SU-DHL-6 (cell line): ENCODE data around the gene UTS2R.

Experiments
- CTCF ChIP-seq: fragments of 200-600 bp; sonication (generic); IDR thresholded peaks from one replicate; pipeline ENCODE4 v1.5.1; 2017; ENCODE audit warnings: antibody characterized with exemption, mild to moderate bottlenecking, low read length, moderate library complexity; ENCODE audit not compliant: insufficient read depth, poor library complexity, severe bottlenecking
- EZH2phosphoT487 ChIP-seq: fragments of 200-600 bp; sonication (generic), shearing (Covaris generic); conservative IDR thresholded peaks from 2 replicates; pipeline ENCODE4 v1.6.1; 2018; ENCODE audit warnings: mild to moderate bottlenecking, antibody characterized with exemption, low read length, moderate library complexity, mixed read lengths

DNA sequence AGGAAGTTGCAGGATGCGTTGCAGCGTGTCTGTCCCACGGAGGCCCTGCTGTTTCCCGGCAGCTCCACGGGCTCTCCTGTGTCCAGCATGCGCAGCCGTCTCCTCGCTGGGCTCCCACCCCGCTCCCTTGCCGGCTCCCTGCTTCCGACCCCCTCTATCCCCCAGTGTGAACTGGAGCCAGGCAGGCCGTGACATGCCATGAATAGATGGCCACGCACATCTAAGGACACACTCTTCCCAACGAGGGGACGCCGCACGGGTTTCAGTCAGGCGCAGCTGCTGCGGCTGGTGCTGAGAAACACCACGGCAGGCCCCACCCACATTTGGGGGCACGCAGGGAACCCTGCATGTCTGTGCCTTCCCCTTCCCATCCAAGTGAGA, 37.4 kb downstream of the UTS2R start:
- no peak for TF ChIP-seq CTCF
- no peak for TF ChIP-seq EZH2phosphoT487
